ENCODE measurements around the gene HAUS1.
A peak's percentile ranks its signal among the peaks of the same experiment; 100 is the strongest.
"Not testable (repeated sequence)": the region's sequence is repeated elsewhere in the genome, so short reads cannot be mapped to it uniquely, and the experiment has no call there.

The HAUS1 gene

GRCh38 chr18:46152808-46153617, 48.8 kb downstream of the HAUS1 start:
- H3K27ac ChIP-seq, result peak overlapping the region; percentile 75
- peak; percentile 59 for DNase-seq (ENCODE audit: low read depth, low spot score)

GRCh38 chr18:46155641-46156051, 51.5 kb downstream of the HAUS1 start:
- peak; percentile 75 for DNase-seq (ENCODE audit: low read depth, low spot score)
- peak overlapping the region; percentile 88 for H3K27ac ChIP-seq

GRCh38 chr18:46156124-46156745, 52.0 kb downstream of the HAUS1 start:
- H3K27ac ChIP-seq, result peak overlapping the region; percentile 88
- no peak for DNase-seq (ENCODE audit: low read depth, low spot score)

- peak overlapping the region; percentile 88 for H3K27ac ChIP-seq
- DNase-seq (ENCODE audit: low read depth, low spot score), result no peak
These were observed 52.7 kb downstream of the HAUS1 start for GRCh38 chr18:46156843-46157242.

- DNase-seq (ENCODE audit: low read depth, low spot score), result peak; percentile 34
- H3K27ac ChIP-seq, result peak overlapping the region; percentile 59
These were observed 54.3 kb downstream of the HAUS1 start for GRCh38 chr18:46158499-46158898.

GRCh38 chr18:46160050-46160798, 56.0 kb downstream of the HAUS1 start:
- H3K27ac ChIP-seq, result peak overlapping the region; percentile 59
- DNase-seq (ENCODE audit: low read depth, low spot score), result no peak

GRCh38 chr18:46160840-46161239, 56.7 kb downstream of the HAUS1 start:
- not testable (repeated sequence) for DNase-seq (ENCODE audit: low read depth, low spot score)
- peak overlapping the region; percentile 59 for H3K27ac ChIP-seq

- no peak for DNase-seq (ENCODE audit: low read depth, low spot score)
- H3K27ac ChIP-seq, result no peak overlapping the region
These were observed 57.7 kb downstream of the HAUS1 start for GRCh38 chr18:46161703-46162396.

GRCh38 chr18:46163091-46163490, 58.9 kb downstream of the HAUS1 start:
- no peak for DNase-seq (ENCODE audit: low read depth, low spot score)
- H3K27ac ChIP-seq, result peak overlapping the region; percentile 45

- peak overlapping the region; percentile 45 for H3K27ac ChIP-seq
- DNase-seq (ENCODE audit: low read depth, low spot score), result no peak
These were observed 59.8 kb downstream of the HAUS1 start for GRCh38 chr18:46163941-46164499.

- H3K27ac ChIP-seq, result peak overlapping the region; percentile 45
- not testable (repeated sequence) for DNase-seq (ENCODE audit: low read depth, low spot score)
These were observed 60.3 kb downstream of the HAUS1 start for GRCh38 chr18:46164502-46164901.

GRCh38 chr18:46164920-46165319, 60.7 kb downstream of the HAUS1 start:
- no peak for DNase-seq (ENCODE audit: low read depth, low spot score)
- H3K27ac ChIP-seq, result peak overlapping the region; percentile 45

- DNase-seq (ENCODE audit: low read depth, low spot score), result no peak
- H3K27ac ChIP-seq, result no peak overlapping the region
These were observed 62.2 kb downstream of the HAUS1 start for GRCh38 chr18:46166261-46166970.

GRCh38 chr18:46167971-46168370, 63.8 kb downstream of the HAUS1 start:
- H3K27ac ChIP-seq, result no peak overlapping the region
- DNase-seq (ENCODE audit: low read depth, low spot score), result no peak

GRCh38 chr18:46169464-46169941, 65.3 kb downstream of the HAUS1 start:
- no peak for DNase-seq (ENCODE audit: low read depth, low spot score)
- peak overlapping the region; percentile 45 for H3K27ac ChIP-seq

GRCh38 chr18:46171331-46171730, 67.1 kb downstream of the HAUS1 start:
- no peak for DNase-seq (ENCODE audit: low read depth, low spot score)
- H3K27ac ChIP-seq, result no peak overlapping the region

- peak; percentile 54 for DNase-seq (ENCODE audit: low read depth, low spot score)
- peak overlapping the region; percentile 82 for H3K27ac ChIP-seq
These were observed 69.5 kb downstream of the HAUS1 start for GRCh38 chr18:46173393-46174341.

All from epithelial cell of prostate (primary cell).